Activated CD4-positive, alpha-beta T cell treated with anti-CD3 and anti-CD28 coated beads, Interleukin-2, amount 50 U/mL, for 1 hour (primary cell): ENCODE results near the gene AHSP.
"Not testable (repeated sequence)": the region's sequence is repeated elsewhere in the genome, so short reads cannot be mapped to it uniquely, and the experiment has no call there.

Experiments
- DNase-seq: peaks from one replicate; pipeline ENCODE4 v3.0.0-alpha.2; 2020

Gene AHSP

GRCh38 chr16:31532120-31532519 lies 4.4 kb downstream of the AHSP start:
- DNase-seq: no peak

- no peak for DNase-seq
These were observed 5.2 kb downstream of the AHSP start for GRCh38 chr16:31532896-31533295.

- DNase-seq: no peak
These were observed 8.0 kb downstream of the AHSP start for GRCh38 chr16:31535737-31536136.

- no peak for DNase-seq
These were observed 9.2 kb downstream of the AHSP start for GRCh38 chr16:31536804-31537361.

GRCh38 chr16:31537362-31538242 lies 9.9 kb downstream of the AHSP start:
- DNase-seq: no peak

- DNase-seq: not testable (repeated sequence)
These were observed 10.5 kb downstream of the AHSP start for GRCh38 chr16:31538243-31538598.

- DNase-seq: not testable (repeated sequence)
These were observed 12.1 kb downstream of the AHSP start for GRCh38 chr16:31539762-31540161.

GRCh38 chr16:31542763-31543162 lies 15.1 kb downstream of the AHSP start:
- DNase-seq: no peak

- DNase-seq: no peak
These were observed 33.9 kb downstream of the AHSP start for GRCh38 chr16:31561426-31562233.

GRCh38 chr16:31568577-31569359 lies 41.1 kb downstream of the AHSP start:
- DNase-seq: no peak

- no peak for DNase-seq
These were observed 41.6 kb downstream of the AHSP start for GRCh38 chr16:31569360-31569717.

GRCh38 chr16:31572821-31573220 lies 45.1 kb downstream of the AHSP start:
- no peak for DNase-seq

- DNase-seq: not testable (repeated sequence)
These were observed 46.5 kb downstream of the AHSP start for GRCh38 chr16:31574159-31574558.

- DNase-seq: no peak
These were observed 49.7 kb downstream of the AHSP start for GRCh38 chr16:31577411-31577810.
